Activated CD8-positive, alpha-beta T cell treated with anti-CD3 and anti-CD28 coated beads for 36 hours (primary cell): ENCODE data around the gene FSTL4. TPM values are rescaled to one million over a fixed set of nuclear protein-coding genes. Genes with fewer than 3 reads are reported as not detected.

Source experiments
- ATAC-seq: fragments of 200-7000 bp; cut with Tn5 transposase; one replicate; pipeline ENCODE4 v1.10.0; 2021; ENCODE audit warnings: mild to moderate bottlenecking, moderate library complexity
- CTCF ChIA-PET: fragments of 350-600 bp; sonication (Branson Sonifier 250); formaldehyde crosslinking; loops from one replicate; lab custom pipeline; 2021; ENCODE audit warnings: antibody characterized with exemption; lab: Charles Lee
- POLR2A ChIA-PET: fragments of 350-600 bp; sonication (Branson Sonifier 250); formaldehyde crosslinking; loops from one replicate; lab custom pipeline; 2021; ENCODE audit warnings: antibody characterized with exemption; lab: Charles Lee
- DNase-seq: peaks from one replicate; pipeline ENCODE4 v3.0.0-alpha.2; 2020
- H3K27ac Mint-ChIP-seq: one replicate; pipeline ENCODE4 v1.8.0; 2021; ENCODE audit warnings: mild to moderate bottlenecking, mixed read lengths
- H3K27me3 Mint-ChIP-seq: one replicate; pipeline ENCODE4 v1.8.0; 2021; ENCODE audit warnings: mixed read lengths
- H3K36me3 Mint-ChIP-seq: one replicate; pipeline ENCODE4 v1.8.0; 2021; ENCODE audit warnings: low read depth, mixed read lengths
- H3K4me1 Mint-ChIP-seq: one replicate; pipeline ENCODE4 v1.8.0; 2021; ENCODE audit warnings: low read depth, mixed read lengths
- H3K4me3 Mint-ChIP-seq: one replicate; pipeline ENCODE4 v1.8.0; 2021; ENCODE audit warnings: mild to moderate bottlenecking, moderate library complexity, mixed read lengths
- H3K9me3 Mint-ChIP-seq: one replicate; pipeline ENCODE4 v1.8.0; 2021; ENCODE audit warnings: mixed read lengths
- CTCF ChIP-seq: fragments of 200-600 bp; IDR thresholded peaks from one replicate; pipeline ENCODE4 v1.8.0; 2022; ENCODE audit warnings: antibody characterized with exemption, mild to moderate bottlenecking
- intact Hi-C: fragments of 100-400 bp; cut with micrococcal nuclease; formaldehyde crosslinking; loops from one replicate; pipeline ENCODE4 v1.10.0; 2022
- total RNA-seq, 2 experiments: library from RNA; stranded (reverse); gene quantifications; one replicate each; pipeline ENCODE4 v1.2.3, GENCODE V29; 2021

FSTL4 gene
- total RNA-seq, 2 experiments from 2014 or later: not detected

GRCh38 chr5:133627180-133627579, 14.8 kb upstream of the FSTL4 start:
- CTCF ChIA-PET: interaction anchor here (1.1 kb wide), 1 partner anchor 138 kb away, joined by 3 read pairs; no protein-coding TSS in a partner anchor
- intact Hi-C loops: no loop called here
- H3K9me3 Mint-ChIP-seq: peaks cover 4% of the 10 kb centered on the region
- no peak overlapping the region for H3K27ac Mint-ChIP-seq
- H3K4me1 Mint-ChIP-seq: peaks cover 4% of the 10 kb centered on the region
- H3K4me3 Mint-ChIP-seq: no peak overlapping the region
- no peaks in the 10 kb centered on the region for H3K36me3 Mint-ChIP-seq
- ATAC-seq (peak; percentile 90), DNase-seq (no peak)
- POLR2A ChIA-PET: no interaction called here
- H3K27me3 Mint-ChIP-seq: peaks cover 26% of the 10 kb centered on the region
- no peak for TF ChIP-seq CTCF

GRCh38 chr5:133624316-133624715, 12.0 kb upstream of the FSTL4 start:
- ATAC-seq (no peak), DNase-seq (no peak)
- H3K36me3 Mint-ChIP-seq: no peaks in the 10 kb centered on the region
- no peak overlapping the region for H3K27ac Mint-ChIP-seq
- H3K4me1 Mint-ChIP-seq: peaks cover 4% of the 10 kb centered on the region
- intact Hi-C loops: no loop called here
- H3K27me3 Mint-ChIP-seq: peaks cover 22% of the 10 kb centered on the region
- peaks cover 4% of the 10 kb centered on the region for H3K9me3 Mint-ChIP-seq
- POLR2A ChIA-PET: interaction anchor here (0.6 kb wide), 1 partner anchor 143 kb away, joined by 5 read pairs; no protein-coding TSS in a partner anchor
- CTCF ChIA-PET: interaction anchor here (0.7 to 1.8 kb wide), 3 partner anchors 13 to 793 kb away, joined by 3 to 5 read pairs (median 3); no protein-coding TSS in a partner anchor
- no peak for TF ChIP-seq CTCF
- no peak overlapping the region for H3K4me3 Mint-ChIP-seq

- peaks cover 30% of the 10 kb centered on the region for H3K27me3 Mint-ChIP-seq
- no peaks in the 10 kb centered on the region for H3K36me3 Mint-ChIP-seq
- H3K4me1 Mint-ChIP-seq: peaks cover 11% of the 10 kb centered on the region
- DNase-seq (no peak), ATAC-seq (peak; percentile 61)
- CTCF ChIA-PET: no interaction called here
- intact Hi-C loops: no loop called here
- H3K4me3 Mint-ChIP-seq: no peak overlapping the region
- no peak overlapping the region for H3K27ac Mint-ChIP-seq
- peaks cover 1% of the 10 kb centered on the region for H3K9me3 Mint-ChIP-seq
- TF ChIP-seq CTCF: no peak
- POLR2A ChIA-PET: no interaction called here
These were observed 5.8 kb upstream of the FSTL4 start for GRCh38 chr5:133618141-133618540.

- H3K4me1 Mint-ChIP-seq: peaks cover 20% of the 10 kb centered on the region
- H3K27ac Mint-ChIP-seq: no peak overlapping the region
- CTCF ChIA-PET: interaction anchor here (1.3 kb wide), 1 partner anchor 215 kb away, joined by 3 read pairs; no protein-coding TSS in a partner anchor
- POLR2A ChIA-PET: no interaction called here
- intact Hi-C loops: no loop called here
- TF ChIP-seq CTCF: no peak
- DNase-seq (no peak), ATAC-seq (no peak)
- H3K9me3 Mint-ChIP-seq: no peaks in the 10 kb centered on the region
- H3K27me3 Mint-ChIP-seq: peaks cover 46% of the 10 kb centered on the region
- no peaks in the 10 kb centered on the region for H3K36me3 Mint-ChIP-seq
- no peak overlapping the region for H3K4me3 Mint-ChIP-seq
These were observed 1.4 kb upstream of the FSTL4 start for GRCh38 chr5:133613743-133614142.

- POLR2A ChIA-PET: no interaction called here
- no peak for TF ChIP-seq CTCF
- CTCF ChIA-PET: interaction anchor here (1.1 to 1.3 kb wide), 3 partner anchors 27 to 215 kb away, joined by 3 read pairs; no protein-coding TSS in a partner anchor
- no peak for ATAC-seq
- Mint-ChIP-seq H3K9me3 (no peaks in the 10 kb centered on the region), H3K4me3 (peak overlapping the region; percentile 51), H3K4me1 (peaks cover 16% of the 10 kb centered on the region), H3K27ac (no peak overlapping the region), H3K27me3 (peaks cover 48% of the 10 kb centered on the region), H3K36me3 (no peaks in the 10 kb centered on the region)
- DNase-seq: no peak
- intact Hi-C loops: no loop called here
These were observed 843 bp upstream of the FSTL4 start for GRCh38 chr5:133613184-133613583.
